ENCODE measurements around the gene NOS2.

GRCh38 chr17:27721797-27722196, 78.5 kb downstream of the NOS2 start:
- TF ChIP-seq EZH2 (IDR thresholded peaks at IDR 0.05; ENCODE audit: insufficient read depth, low read length) = no peak
- TF ChIP-seq, protein P1, sequence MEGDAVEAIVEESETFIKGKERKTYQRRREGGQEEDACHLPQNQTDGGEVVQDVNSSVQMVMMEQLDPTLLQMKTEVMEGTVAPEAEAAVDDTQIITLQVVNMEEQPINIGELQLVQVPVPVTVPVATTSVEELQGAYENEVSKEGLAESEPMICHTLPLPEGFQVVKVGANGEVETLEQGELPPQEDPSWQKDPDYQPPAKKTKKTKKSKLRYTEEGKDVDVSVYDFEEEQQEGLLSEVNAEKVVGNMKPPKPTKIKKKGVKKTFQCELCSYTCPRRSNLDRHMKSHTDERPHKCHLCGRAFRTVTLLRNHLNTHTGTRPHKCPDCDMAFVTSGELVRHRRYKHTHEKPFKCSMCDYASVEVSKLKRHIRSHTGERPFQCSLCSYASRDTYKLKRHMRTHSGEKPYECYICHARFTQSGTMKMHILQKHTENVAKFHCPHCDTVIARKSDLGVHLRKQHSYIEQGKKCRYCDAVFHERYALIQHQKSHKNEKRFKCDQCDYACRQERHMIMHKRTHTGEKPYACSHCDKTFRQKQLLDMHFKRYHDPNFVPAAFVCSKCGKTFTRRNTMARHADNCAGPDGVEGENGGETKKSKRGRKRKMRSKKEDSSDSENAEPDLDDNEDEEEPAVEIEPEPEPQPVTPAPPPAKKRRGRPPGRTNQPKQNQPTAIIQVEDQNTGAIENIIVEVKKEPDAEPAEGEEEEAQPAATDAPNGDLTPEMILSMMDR (IDR thresholded peaks at IDR 0.05; ENCODE audit: insufficient read depth, low read depth, low read length) = no peak
